Testis (tissue), 2 donors: Measurements from ENCODE around the gene TMEM114.

Experiments
- POLR2A ChIP-seq: fragments of 450-650 bp; IDR thresholded peaks from one replicate; pipeline ENCODE4 v1.6.1; 2017; ENCODE audit warnings: antibody characterized with exemption, mild to moderate bottlenecking, moderate library complexity
- TF ChIP-seq, protein P1 (sequence below), 3 experiments: fragments of 450-650 bp in 2 of 3; fragments of 200-600 bp in 1 of 3; sonication (generic) in 1 of 3; IDR thresholded peaks; one replicate each; pipeline ENCODE4 v1.5.1; 2016 to 2019; ENCODE audit warnings: antibody characterized with exemption in 3 of 3, mild to moderate bottlenecking in 2 of 3, moderate library complexity in 1 of 3

DNA sequence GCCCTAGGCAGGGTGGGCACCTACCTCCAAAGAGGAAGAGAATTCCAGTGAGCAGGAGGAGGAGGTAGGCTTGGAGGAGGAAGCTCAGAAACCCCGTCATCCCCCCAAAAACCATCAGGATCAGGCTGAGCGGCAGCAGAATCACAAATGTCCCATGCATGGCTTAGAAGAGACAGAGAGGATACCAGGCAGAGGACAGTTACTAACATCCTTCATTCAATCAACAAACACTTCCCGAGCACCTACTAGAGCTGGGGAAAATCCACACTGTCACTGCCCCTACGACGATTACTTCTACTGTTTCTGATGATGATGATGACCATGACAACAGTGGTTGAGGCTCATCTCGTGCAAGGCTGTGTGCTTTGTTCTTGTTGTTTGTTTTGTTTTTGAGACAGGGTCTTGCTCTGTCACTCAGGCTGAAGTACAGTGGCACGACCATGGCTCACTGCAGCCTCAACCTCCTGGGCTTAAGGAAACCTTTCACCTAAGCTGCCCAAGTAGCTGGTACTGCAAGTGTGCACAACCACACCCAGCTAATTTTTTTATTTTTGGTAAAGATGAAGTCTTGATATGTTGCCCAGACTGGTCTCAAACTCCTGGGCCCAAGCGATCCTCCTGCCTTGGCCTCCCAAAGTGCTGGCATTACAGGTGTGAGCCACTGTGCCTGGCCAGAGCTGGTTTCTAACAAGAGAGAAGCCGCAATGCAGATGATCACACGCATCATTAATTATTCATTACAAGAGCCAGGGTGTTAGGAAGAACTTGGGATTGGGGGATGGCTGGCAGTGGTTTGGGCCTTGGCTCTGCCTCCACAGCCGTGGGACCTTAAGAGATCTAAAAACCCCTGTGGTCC is 18.0 kb downstream of the TMEM114 start:
- TF ChIP-seq, protein P1, sequence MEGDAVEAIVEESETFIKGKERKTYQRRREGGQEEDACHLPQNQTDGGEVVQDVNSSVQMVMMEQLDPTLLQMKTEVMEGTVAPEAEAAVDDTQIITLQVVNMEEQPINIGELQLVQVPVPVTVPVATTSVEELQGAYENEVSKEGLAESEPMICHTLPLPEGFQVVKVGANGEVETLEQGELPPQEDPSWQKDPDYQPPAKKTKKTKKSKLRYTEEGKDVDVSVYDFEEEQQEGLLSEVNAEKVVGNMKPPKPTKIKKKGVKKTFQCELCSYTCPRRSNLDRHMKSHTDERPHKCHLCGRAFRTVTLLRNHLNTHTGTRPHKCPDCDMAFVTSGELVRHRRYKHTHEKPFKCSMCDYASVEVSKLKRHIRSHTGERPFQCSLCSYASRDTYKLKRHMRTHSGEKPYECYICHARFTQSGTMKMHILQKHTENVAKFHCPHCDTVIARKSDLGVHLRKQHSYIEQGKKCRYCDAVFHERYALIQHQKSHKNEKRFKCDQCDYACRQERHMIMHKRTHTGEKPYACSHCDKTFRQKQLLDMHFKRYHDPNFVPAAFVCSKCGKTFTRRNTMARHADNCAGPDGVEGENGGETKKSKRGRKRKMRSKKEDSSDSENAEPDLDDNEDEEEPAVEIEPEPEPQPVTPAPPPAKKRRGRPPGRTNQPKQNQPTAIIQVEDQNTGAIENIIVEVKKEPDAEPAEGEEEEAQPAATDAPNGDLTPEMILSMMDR (IDR thresholded peaks at IDR 0.05), result no peak
- no peak for TF ChIP-seq POLR2A
